ENCODE data around the gene PLCXD1.
"Not testable (repeated sequence)": the region's sequence is repeated elsewhere in the genome, so short reads cannot be mapped to it uniquely, and the experiment has no call there.

- TF ChIP-seq CTCF (conservative IDR thresholded peaks at IDR 0.05); EZH2 (IDR thresholded peaks at IDR 0.05; ENCODE audit: low read depth): not testable (repeated sequence)
These were observed 17.2 kb upstream of the PLCXD1 start for GRCh38 chrX:264006-264405.
